Hematopoietic multipotent progenitor cell treated with erythropoietin and hydrocortisone succinate and interleukin-3 and kit ligand, for 17 days (in vitro differentiated cells): ENCODE data around the gene KCNK18.

Experiments used
- DNase-seq: peaks from one replicate; pipeline ENCODE4 v3.0.0-alpha.2; 2015; ENCODE audit warnings: low spot score

The KCNK18 gene

DNA sequence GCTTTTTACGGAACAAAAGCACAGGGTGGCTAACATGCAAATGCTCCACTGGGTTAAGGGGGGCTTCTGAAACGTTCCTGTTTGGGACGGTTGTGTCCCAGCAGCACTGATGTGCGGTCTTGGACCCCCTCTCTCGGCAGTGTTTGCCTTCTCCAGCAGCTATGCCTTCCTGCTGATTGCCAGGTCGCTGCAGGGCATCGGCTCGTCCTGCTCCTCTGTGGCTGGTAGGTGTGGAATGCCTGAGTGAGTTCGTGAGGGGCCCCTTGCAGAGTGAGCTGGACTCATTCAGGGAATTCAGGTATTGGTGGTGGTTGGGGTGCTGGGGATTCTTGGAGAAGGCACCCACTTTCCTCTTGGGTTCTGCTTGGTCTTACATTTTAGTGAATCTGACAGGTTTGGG is 56.6 kb downstream of the KCNK18 start:
- no peak for DNase-seq

- no peak for DNase-seq
Observed at GRCh38 chr10:117254338-117254737, 57.0 kb downstream of the KCNK18 start.

GRCh38 chr10:117254774-117255735 is 57.8 kb downstream of the KCNK18 start:
- no peak for DNase-seq

- no peak for DNase-seq
Observed at GRCh38 chr10:117255835-117256460, 58.7 kb downstream of the KCNK18 start.

DNA sequence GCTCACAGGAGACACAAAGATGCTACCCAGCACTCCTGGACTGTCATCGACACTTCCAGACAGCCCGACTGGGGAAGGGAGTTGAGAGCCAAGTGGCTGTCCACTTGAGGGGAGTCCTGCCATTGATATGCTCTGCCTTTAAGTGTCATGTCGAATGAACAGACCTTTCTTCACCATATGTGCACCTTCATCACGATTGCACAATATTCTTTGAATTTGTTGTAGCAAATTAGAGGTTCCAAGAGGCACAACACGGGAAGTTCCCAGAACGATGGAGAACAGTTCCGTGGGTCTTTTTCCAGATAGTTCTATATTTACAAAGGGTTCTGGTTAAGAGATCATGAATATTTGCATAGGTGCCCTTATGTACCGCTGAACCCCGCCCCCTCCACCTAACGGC is 59.6 kb downstream of the KCNK18 start:
- no peak for DNase-seq

DNA sequence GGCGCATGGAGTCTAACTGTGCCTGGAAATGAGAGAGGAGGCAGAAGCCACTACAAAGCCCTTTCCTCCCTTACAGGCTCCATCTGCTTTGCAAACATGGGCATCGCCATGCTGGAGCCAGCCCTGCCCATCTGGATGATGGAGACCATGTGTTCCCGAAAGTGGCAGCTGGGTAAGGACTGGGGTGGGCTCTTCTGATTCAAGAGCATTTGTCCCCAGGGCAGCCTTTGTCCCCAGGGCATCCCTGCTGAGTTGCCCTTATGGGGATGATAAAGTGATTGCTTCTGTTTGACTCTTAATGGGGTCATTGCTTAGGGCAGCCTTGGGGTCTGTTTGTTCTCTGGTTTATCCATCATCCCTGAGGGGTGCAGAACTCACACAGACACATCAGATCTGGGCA is 60.4 kb downstream of the KCNK18 start:
- DNase-seq = no peak

DNA sequence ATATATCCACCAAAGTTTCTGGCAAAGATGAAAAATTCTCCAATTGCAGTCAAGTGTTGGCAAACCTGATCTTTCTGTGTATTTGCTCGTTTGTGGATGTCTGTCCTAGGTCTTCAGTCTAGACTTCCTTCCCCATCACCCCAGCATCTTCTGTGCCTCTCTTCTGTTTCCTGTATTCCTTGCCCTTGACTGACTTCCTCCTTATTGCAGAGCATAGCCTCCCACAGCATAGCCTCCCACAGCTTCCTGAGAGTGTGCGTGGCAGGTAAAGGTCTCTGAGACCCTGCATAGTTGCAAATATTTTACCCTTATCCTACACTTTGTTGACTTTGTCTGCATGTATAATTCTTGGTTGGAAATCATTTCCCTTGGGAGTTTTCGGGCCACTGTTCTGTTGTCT is 62.0 kb downstream of the KCNK18 start:
- DNase-seq = no peak
